ENCODE data around the gene RAMP3.

Gene RAMP3

DNA sequence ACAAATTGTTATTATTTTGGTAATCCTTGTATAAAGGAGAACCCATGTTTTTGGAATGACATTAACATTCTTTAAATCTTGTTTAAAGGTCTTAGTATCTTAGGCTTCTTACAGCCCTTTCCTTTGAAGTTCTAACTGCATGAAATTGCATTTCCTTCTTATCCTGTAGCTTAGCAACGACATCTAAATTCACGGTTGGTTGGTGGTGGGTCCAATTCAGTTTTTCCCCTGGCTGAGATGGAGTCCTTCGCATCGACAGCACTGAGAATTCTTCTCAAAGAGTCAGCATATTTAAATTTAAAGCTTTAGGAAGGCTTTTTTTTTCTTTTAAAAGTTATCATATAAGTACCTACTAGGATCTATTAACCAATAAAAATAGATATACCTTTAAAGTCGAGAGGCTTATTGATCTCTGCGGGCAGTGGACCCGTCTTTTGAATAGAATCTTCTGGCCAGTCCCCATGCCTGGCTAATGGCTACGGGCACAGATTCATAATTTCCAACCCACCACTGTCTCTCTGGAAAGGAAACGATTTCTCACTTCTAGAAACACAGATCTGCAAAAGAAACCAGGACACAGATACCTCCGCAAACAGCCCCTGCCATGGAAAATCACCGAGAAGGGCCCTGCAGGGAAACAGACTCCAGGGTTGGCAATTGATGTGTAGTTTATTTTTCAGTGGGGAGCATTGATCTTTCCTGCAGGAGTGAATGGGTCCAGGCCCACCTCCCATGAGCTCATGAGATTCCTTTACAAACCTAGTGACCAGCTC lies 63.4 kb downstream of the RAMP3 start:
- Histone ChIP-seq H3K9me3 (ENCODE audit: insufficient read depth, low read depth, low read length) (no peaks in the 10 kb centered on the region), H3F3A (ENCODE audit: low read depth) (no peaks in the 10 kb centered on the region), H3K79me2 (ENCODE audit: insufficient read depth, low read length) (no peaks in the 10 kb centered on the region), H3K4me3 (ENCODE audit: low read length, poor library complexity, severe bottlenecking) (no peak overlapping the region), H3K4me1 (ENCODE audit: insufficient read depth, low read length, poor library complexity, severe bottlenecking) (no peaks in the 10 kb centered on the region), H3K4me2 (ENCODE audit: low read depth, low read length, poor library complexity, severe bottlenecking) (no peak overlapping the region), H3K36me3 (ENCODE audit: insufficient read depth, low read length) (no peaks in the 10 kb centered on the region), H3K27me3 (ENCODE audit: insufficient read depth, low read length, poor library complexity, severe bottlenecking) (no peaks in the 10 kb centered on the region), H4K20me1 (ENCODE audit: insufficient read depth, low read length, poor library complexity, severe bottlenecking) (no peaks in the 10 kb centered on the region), H2AFZ (ENCODE audit: low read length) (no peak overlapping the region), H3K9ac (ENCODE audit: low read depth, low read length, poor library complexity, severe bottlenecking) (no peak overlapping the region), H3K9me2 (replicated peaks; ENCODE audit: low read depth, low read length) (no peaks in the 10 kb centered on the region)
- TF ChIP-seq CTCF (conservative IDR thresholded peaks at IDR 0.05; ENCODE audit: low read length): no peak
- no peak for TF ChIP-seq EZH2phosphoT487 (IDR thresholded peaks at IDR 0.05; ENCODE audit: borderline replicate concordance)

DNA sequence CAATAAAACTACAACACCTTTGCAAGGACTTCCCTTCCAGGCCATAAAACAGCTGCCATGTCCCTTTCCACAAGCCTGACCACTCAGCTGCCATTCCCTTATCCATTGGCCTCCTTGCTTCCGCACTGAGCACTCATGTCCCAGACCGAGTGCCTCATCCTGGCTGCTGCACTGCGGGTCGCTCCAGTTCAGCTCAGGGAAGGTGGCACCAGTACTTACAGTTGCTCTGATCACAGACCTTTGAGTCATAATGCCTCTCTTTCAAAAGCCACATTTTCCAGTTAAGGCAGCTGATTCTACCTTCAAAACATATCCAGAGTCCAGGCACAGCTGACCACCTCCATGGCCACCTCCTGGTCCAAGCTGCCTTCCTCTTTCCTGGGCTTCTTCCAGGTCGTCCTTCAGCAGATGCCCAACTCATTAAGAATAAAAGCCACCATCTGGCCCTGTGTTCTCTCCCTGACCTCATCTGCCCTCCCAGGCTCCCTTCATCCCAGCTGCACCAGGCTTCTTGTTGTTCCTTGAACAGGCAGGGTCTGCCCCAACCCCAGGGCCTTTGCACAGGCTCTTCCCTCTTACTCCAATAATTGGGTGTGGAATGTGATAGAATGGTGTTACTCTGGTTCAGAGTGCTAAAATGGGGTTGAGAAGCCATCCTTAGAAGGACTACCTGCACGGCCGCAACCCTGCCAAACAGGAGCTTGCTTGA lies 64.5 kb downstream of the RAMP3 start:
- H3K4me3 ChIP-seq (ENCODE audit: low read length, poor library complexity, severe bottlenecking): no peak overlapping the region
- H3K4me1 ChIP-seq (ENCODE audit: insufficient read depth, low read length, poor library complexity, severe bottlenecking): no peaks in the 10 kb centered on the region
- no peak for TF ChIP-seq CTCF (conservative IDR thresholded peaks at IDR 0.05; ENCODE audit: low read length)
- TF ChIP-seq EZH2phosphoT487 (IDR thresholded peaks at IDR 0.05; ENCODE audit: borderline replicate concordance): no peak
- H3K9me2 ChIP-seq (replicated peaks; ENCODE audit: low read depth, low read length): no peaks in the 10 kb centered on the region
- no peak overlapping the region for H2AFZ ChIP-seq (ENCODE audit: low read length)
- no peak overlapping the region for H3K4me2 ChIP-seq (ENCODE audit: low read depth, low read length, poor library complexity, severe bottlenecking)
- H3K9me3 ChIP-seq (ENCODE audit: insufficient read depth, low read depth, low read length): no peaks in the 10 kb centered on the region
- H4K20me1 ChIP-seq (ENCODE audit: insufficient read depth, low read length, poor library complexity, severe bottlenecking): no peaks in the 10 kb centered on the region
- no peak overlapping the region for H3K9ac ChIP-seq (ENCODE audit: low read depth, low read length, poor library complexity, severe bottlenecking)
- no peaks in the 10 kb centered on the region for H3K36me3 ChIP-seq (ENCODE audit: insufficient read depth, low read length)
- H3K27me3 ChIP-seq (ENCODE audit: insufficient read depth, low read length, poor library complexity, severe bottlenecking): no peaks in the 10 kb centered on the region
- H3F3A ChIP-seq (ENCODE audit: low read depth): no peaks in the 10 kb centered on the region
- H3K79me2 ChIP-seq (ENCODE audit: insufficient read depth, low read length): no peaks in the 10 kb centered on the region

GRCh38 chr7:45223078-45223477 lies 65.5 kb downstream of the RAMP3 start:
- Histone ChIP-seq H2AFZ (ENCODE audit: low read length) (no peak overlapping the region), H3K4me2 (ENCODE audit: low read depth, low read length, poor library complexity, severe bottlenecking) (no peak overlapping the region), H3K4me3 (ENCODE audit: low read length, poor library complexity, severe bottlenecking) (no peak overlapping the region), H3K9ac (ENCODE audit: low read depth, low read length, poor library complexity, severe bottlenecking) (no peak overlapping the region), H3K79me2 (ENCODE audit: insufficient read depth, low read length) (no peaks in the 10 kb centered on the region), H3K9me2 (replicated peaks; ENCODE audit: low read depth, low read length) (no peaks in the 10 kb centered on the region), H3K36me3 (ENCODE audit: insufficient read depth, low read length) (no peaks in the 10 kb centered on the region), H3K9me3 (ENCODE audit: insufficient read depth, low read depth, low read length) (no peaks in the 10 kb centered on the region), H3F3A (ENCODE audit: low read depth) (no peaks in the 10 kb centered on the region), H3K4me1 (ENCODE audit: insufficient read depth, low read length, poor library complexity, severe bottlenecking) (no peaks in the 10 kb centered on the region), H3K27me3 (ENCODE audit: insufficient read depth, low read length, poor library complexity, severe bottlenecking) (no peaks in the 10 kb centered on the region), H4K20me1 (ENCODE audit: insufficient read depth, low read length, poor library complexity, severe bottlenecking) (no peaks in the 10 kb centered on the region)
- no peak for TF ChIP-seq CTCF (conservative IDR thresholded peaks at IDR 0.05; ENCODE audit: low read length)
- TF ChIP-seq EZH2phosphoT487 (IDR thresholded peaks at IDR 0.05; ENCODE audit: borderline replicate concordance): no peak

Data from Loucy (cell line).